ENCODE results near the gene IRX6.

The IRX6 gene

DNA sequence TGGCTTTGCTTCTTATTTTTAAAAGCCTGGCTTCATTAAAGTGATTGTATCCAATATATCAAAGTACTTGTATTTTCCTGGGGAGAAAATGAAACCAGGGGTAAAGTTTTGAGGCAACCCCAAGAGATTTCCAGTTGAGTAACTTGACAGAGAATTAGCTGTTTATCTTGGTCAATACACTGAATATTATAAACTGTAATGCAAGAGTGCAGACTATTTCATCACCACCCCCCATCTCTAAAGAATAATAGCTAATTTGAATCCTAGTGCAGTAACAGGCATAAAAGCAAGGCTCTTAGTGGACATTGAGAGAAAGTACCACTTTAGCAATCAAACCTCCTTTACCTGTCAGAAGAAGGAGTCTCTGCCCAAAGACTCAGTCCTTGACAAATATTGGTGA, 27.0 kb downstream of the IRX6 start:
- H3K27ac ChIP-seq (ENCODE audit: low read depth, low read length): no peak overlapping the region
- H3K27me3 ChIP-seq (ENCODE audit: control insufficient read depth, insufficient read depth, low read length): no peaks in the 10 kb centered on the region
- no peak overlapping the region for H3K9ac ChIP-seq (ENCODE audit: low read length)
- H3K4me1 ChIP-seq (ENCODE audit: control insufficient read depth, insufficient read depth, low read length): no peaks in the 10 kb centered on the region
- H3K36me3 ChIP-seq (ENCODE audit: control insufficient read depth, insufficient read depth, low read length): no peaks in the 10 kb centered on the region
- no peak overlapping the region for H3K4me3 ChIP-seq (ENCODE audit: low read length)

DNA sequence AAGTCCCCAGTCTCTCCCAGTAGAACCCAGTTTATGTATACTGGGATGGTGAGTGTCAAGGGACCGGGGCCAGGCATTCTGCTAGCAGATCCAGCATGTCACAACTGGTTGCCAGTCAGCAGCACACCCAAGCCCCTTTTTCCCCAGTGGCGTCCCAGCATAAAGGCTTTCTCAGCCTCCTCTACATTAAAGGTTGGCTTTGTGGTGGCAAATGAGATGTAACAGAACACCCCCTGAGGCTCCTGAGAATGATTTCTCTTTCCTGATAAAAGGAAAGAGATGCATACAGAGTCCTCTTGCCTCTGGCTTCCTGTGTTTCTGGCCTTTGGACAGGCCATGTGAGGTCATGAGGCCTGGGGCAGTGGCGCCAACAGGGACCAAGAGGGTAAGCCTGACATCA, 27.9 kb downstream of the IRX6 start:
- Histone ChIP-seq H3K27me3 (ENCODE audit: control insufficient read depth, insufficient read depth, low read length) (no peaks in the 10 kb centered on the region), H3K9ac (ENCODE audit: low read length) (no peak overlapping the region), H3K4me3 (ENCODE audit: low read length) (no peak overlapping the region), H3K4me1 (ENCODE audit: control insufficient read depth, insufficient read depth, low read length) (no peaks in the 10 kb centered on the region), H3K27ac (ENCODE audit: low read depth, low read length) (no peak overlapping the region), H3K36me3 (ENCODE audit: control insufficient read depth, insufficient read depth, low read length) (no peaks in the 10 kb centered on the region)

DNA sequence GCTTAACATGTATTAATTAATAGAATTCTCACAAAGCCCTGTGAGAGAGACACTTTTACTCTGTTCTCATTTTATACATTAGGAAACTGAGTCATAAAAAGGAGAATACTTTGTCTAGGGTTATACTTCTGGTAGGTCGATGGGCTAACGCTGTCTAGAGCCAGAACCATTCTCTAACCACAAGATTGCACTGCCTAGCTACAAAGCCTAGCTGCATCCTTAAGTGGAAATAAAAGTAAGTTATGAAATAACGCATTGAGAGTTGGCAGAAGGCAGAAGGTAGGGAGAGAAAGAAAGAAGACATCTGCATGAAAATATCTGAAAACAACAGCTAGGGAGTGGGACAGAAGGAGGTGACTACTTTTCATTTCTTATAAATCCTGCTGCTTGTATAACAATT, 33.2 kb downstream of the IRX6 start:
- no peaks in the 10 kb centered on the region for H3K27me3 ChIP-seq (ENCODE audit: control insufficient read depth, insufficient read depth, low read length)
- no peak overlapping the region for H3K4me3 ChIP-seq (ENCODE audit: low read length)
- H3K27ac ChIP-seq (ENCODE audit: low read depth, low read length): no peak overlapping the region
- no peak overlapping the region for H3K9ac ChIP-seq (ENCODE audit: low read length)
- no peaks in the 10 kb centered on the region for H3K4me1 ChIP-seq (ENCODE audit: control insufficient read depth, insufficient read depth, low read length)
- H3K36me3 ChIP-seq (ENCODE audit: control insufficient read depth, insufficient read depth, low read length): no peaks in the 10 kb centered on the region

DNA sequence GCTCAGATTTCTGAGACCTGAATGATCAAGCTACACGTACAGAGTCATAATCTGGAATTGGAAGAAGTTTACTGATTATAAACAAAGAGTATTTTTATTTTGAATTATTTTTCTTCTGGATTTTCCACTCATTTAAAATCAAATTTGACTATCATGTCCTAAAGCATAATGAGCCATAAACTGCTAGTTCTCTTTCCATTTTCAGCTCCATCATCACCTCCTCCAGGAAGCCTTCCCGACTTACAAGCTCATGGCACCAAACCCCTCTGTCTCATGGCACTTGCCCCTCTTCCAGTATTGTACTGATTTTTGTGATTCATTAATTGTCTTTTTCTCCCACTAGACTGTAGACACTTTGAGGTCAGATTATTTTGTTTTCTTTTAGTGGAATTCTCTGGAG, 35.9 kb downstream of the IRX6 start:
- H3K27ac ChIP-seq (ENCODE audit: low read depth, low read length): no peak overlapping the region

DNA sequence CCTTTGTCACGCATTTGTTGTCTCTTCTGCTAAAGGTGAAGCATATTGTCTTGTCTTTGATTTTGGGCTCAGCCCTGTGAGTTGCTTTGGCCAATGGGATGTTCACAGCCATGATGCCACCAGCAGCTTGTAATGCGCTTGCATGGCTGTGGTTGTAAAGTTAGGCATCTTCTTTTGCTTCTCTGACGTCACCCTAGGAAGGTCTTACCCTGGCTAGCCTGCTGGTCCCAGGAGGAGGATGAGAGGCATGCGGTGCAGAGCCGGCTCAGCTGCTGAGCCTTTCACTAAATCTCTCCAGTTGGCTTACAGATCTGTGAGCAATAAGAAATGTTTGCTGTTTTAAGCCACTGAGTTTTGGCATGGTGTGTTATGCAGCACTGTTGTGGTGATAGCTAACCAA, 40.8 kb downstream of the IRX6 start:
- Histone ChIP-seq H3K27me3 (ENCODE audit: control insufficient read depth, insufficient read depth, low read length) (no peaks in the 10 kb centered on the region), H3K9ac (ENCODE audit: low read length) (no peak overlapping the region), H3K27ac (ENCODE audit: low read depth, low read length) (no peak overlapping the region), H3K36me3 (ENCODE audit: control insufficient read depth, insufficient read depth, low read length) (no peaks in the 10 kb centered on the region), H3K4me1 (ENCODE audit: control insufficient read depth, insufficient read depth, low read length) (no peaks in the 10 kb centered on the region), H3K4me3 (ENCODE audit: low read length) (no peak overlapping the region)

More for the DNA sequence above, 35.9 kb downstream of the IRX6 start:
- no peaks in the 10 kb centered on the region for H3K4me1 ChIP-seq (ENCODE audit: control insufficient read depth, insufficient read depth, low read length)
- no peaks in the 10 kb centered on the region for H3K27me3 ChIP-seq (ENCODE audit: control insufficient read depth, insufficient read depth, low read length)
- H3K9ac ChIP-seq (ENCODE audit: low read length): no peak overlapping the region
- no peaks in the 10 kb centered on the region for H3K36me3 ChIP-seq (ENCODE audit: control insufficient read depth, insufficient read depth, low read length)
- H3K4me3 ChIP-seq (ENCODE audit: low read length): no peak overlapping the region

DNA sequence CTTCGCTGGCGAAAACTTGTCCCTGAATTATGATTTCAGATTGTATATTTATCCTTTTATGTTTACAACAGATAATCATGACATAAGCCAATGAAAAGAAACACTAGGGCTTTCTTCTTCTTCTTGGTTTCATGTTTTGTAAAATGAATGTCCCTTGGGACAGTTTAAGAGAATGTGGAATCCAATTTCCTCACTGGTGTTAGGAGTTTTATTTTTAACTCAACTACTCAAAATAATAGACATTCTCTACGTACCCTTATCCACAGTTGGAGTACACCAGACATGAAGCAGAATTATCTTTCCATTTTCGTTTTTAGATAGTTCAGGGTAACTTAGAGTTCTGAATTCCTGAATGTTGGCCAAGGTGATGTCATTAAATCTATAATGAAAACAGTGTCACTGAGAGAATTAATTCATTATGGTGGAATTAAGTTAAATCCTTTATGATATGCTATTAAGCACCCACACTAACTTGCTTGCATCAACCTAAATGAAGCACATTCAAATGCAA, 43.4 kb downstream of the IRX6 start:
- Histone ChIP-seq H3K27ac (ENCODE audit: low read depth, low read length) (no peak overlapping the region), H3K4me3 (ENCODE audit: low read length) (no peak overlapping the region), H3K36me3 (ENCODE audit: control insufficient read depth, insufficient read depth, low read length) (no peaks in the 10 kb centered on the region), H3K27me3 (ENCODE audit: control insufficient read depth, insufficient read depth, low read length) (no peaks in the 10 kb centered on the region), H3K9ac (ENCODE audit: low read length) (no peak overlapping the region), H3K4me1 (ENCODE audit: control insufficient read depth, insufficient read depth, low read length) (no peaks in the 10 kb centered on the region)

DNA sequence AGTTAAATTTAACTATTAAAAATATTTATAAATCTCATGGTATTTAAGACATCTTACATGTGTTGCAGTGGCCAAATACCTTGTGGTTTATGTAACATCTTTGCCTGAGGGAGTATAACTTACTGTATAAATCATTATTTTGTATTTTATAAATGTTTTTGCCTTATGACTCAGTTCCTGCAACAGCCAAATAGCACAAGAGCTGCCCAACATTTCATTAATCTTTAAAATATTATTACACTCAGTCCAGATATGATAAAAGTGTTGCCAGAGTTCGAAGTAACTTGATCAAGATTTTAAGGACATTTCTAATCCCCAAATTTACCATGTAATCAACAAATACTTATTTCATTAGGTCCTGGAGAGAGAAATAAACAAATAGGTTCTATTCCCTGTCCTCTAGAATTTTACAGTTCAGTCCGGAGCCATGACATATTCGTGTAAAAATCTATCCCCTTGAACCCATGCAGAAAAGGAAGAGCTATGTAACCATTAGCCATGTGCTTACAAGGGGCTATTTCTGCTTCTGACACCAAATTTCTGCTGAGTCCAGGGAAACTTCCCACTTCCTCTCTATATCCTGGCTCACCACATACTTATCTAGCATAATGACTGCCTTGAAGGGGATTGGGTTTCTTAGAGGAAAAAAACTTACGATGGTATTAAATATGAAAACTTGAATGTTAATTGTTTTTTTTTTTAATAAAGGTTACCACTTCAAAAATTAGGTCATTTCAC, 44.0 kb downstream of the IRX6 start:
- H3K4me1 ChIP-seq (ENCODE audit: control insufficient read depth, insufficient read depth, low read length): no peaks in the 10 kb centered on the region
- H3K9ac ChIP-seq (ENCODE audit: low read length): no peak overlapping the region
- H3K36me3 ChIP-seq (ENCODE audit: control insufficient read depth, insufficient read depth, low read length): no peaks in the 10 kb centered on the region
- H3K27ac ChIP-seq (ENCODE audit: low read depth, low read length): no peak overlapping the region
- no peak overlapping the region for H3K4me3 ChIP-seq (ENCODE audit: low read length)
- no peaks in the 10 kb centered on the region for H3K27me3 ChIP-seq (ENCODE audit: control insufficient read depth, insufficient read depth, low read length)

DNA sequence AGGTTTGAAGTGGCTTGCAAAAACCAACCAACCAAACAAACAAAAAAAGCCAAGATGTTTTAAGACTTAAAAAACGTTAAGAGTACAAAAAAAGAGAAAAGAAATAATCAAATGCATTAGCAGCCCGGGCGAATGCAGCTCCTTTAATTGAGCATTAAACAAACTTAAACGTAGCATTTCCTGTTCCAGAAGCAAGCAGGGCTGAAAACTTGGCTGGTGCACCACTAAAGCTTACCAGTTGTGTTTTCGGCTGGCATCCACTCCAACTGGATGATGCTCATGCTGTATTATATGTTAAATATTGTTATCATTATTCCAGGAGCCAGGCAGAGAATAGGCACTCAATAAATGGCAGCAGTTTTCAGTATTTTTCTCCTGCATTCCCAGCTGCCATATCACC, 45.1 kb downstream of the IRX6 start:
- H3K27me3 ChIP-seq (ENCODE audit: control insufficient read depth, insufficient read depth, low read length): no peaks in the 10 kb centered on the region
- H3K4me1 ChIP-seq (ENCODE audit: control insufficient read depth, insufficient read depth, low read length): no peaks in the 10 kb centered on the region
- H3K27ac ChIP-seq (ENCODE audit: low read depth, low read length): no peak overlapping the region
- H3K4me3 ChIP-seq (ENCODE audit: low read length): no peak overlapping the region
- H3K9ac ChIP-seq (ENCODE audit: low read length): no peak overlapping the region
- H3K36me3 ChIP-seq (ENCODE audit: control insufficient read depth, insufficient read depth, low read length): no peaks in the 10 kb centered on the region

DNA sequence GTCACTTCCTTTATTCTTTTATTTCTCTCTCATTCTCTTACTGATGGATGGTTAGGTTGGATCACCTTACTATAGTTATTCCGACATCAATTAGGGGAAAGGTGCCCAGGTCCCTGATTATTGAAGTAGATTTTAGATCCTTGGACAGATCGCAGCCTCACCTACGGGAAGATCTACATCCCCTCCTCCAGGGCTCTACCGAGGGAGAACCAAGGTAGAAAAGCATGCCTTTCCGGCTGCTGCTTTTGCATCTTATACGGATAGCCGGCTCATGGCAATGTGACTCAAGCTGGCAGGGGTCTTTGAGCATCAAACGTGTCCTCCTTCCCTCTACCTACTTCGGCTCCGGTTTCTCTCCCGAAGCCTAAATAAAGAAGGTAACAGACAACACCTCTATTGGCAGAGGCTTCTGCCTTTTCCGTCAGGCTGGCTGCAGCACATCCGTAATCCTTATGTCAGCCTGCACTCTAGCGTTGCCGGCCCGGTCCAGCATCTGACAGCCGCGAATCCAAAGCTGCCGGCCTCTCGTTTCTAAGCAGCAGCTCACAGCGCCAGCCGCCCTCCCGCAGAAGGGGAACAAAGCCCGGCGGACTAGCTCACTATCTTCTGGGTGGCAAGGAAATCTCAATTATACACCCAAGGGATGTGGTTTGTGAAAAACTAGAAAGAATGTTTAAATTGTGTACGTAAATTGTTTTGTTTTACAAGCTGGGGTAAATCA, 46.9 kb downstream of the IRX6 start:
- H3K9ac ChIP-seq (ENCODE audit: low read length): no peak overlapping the region
- H3K4me1 ChIP-seq (ENCODE audit: control insufficient read depth, insufficient read depth, low read length): no peaks in the 10 kb centered on the region
- no peak overlapping the region for H3K27ac ChIP-seq (ENCODE audit: low read depth, low read length)
- H3K27me3 ChIP-seq (ENCODE audit: control insufficient read depth, insufficient read depth, low read length): no peaks in the 10 kb centered on the region
- H3K36me3 ChIP-seq (ENCODE audit: control insufficient read depth, insufficient read depth, low read length): no peaks in the 10 kb centered on the region
- no peak overlapping the region for H3K4me3 ChIP-seq (ENCODE audit: low read length)

DNA sequence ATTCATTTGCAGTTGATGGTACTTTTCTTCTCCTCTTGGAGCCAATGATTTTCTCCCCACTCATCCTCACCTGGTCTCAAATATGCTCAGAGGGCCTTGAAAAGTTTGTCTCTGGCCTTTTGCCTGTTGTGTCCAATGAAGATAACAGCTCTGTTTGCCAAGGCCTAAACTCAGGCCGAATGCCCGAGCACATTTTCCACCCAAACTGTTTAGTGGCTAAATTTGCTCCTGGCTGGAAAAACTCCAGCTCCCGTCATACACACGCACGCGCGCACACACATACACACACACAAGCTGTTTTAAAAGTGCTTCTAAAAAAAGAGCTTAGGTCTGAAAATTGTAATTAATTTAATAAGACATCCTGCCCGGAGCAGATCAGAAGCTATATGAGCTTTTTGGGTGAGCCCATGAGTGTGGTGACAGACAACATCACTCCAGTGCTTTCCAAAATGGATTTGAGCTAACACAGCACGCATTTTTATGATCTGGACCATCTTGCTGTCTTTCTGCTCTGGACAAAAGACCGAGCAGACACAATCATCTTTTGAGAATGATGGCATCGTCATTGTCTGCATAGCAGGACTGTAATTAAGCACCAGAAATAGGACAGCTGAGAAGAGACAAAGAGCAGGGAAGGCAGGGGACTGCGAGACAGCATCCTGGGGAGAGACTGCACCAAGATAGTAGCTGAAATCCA, 48.9 kb downstream of the IRX6 start:
- Histone ChIP-seq H3K9ac (ENCODE audit: low read length) (no peak overlapping the region), H3K4me3 (ENCODE audit: low read length) (no peak overlapping the region), H3K27ac (ENCODE audit: low read depth, low read length) (no peak overlapping the region), H3K27me3 (ENCODE audit: control insufficient read depth, insufficient read depth, low read length) (no peaks in the 10 kb centered on the region), H3K36me3 (ENCODE audit: control insufficient read depth, insufficient read depth, low read length) (no peaks in the 10 kb centered on the region), H3K4me1 (ENCODE audit: control insufficient read depth, insufficient read depth, low read length) (no peaks in the 10 kb centered on the region)

DNA sequence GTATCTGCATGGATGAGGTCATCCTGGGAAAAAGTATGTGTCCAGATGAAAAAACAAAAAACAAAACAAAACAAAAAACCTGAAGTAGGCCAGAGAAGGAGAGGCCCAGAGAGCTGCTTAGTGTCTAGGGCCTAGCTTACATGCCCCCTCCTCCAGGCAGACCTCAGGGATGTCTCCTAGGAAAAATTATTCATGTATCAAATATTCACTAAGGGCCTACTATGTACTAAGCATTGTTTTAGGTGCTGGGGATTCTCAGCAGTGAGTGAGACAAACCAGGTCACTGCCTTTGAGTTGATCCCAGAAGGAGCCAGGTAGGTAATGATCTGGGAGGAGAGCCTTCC, 49.5 kb downstream of the IRX6 start:
- no peaks in the 10 kb centered on the region for H3K27me3 ChIP-seq (ENCODE audit: control insufficient read depth, insufficient read depth, low read length)
- H3K36me3 ChIP-seq (ENCODE audit: control insufficient read depth, insufficient read depth, low read length): no peaks in the 10 kb centered on the region
- no peak overlapping the region for H3K9ac ChIP-seq (ENCODE audit: low read length)
- no peaks in the 10 kb centered on the region for H3K4me1 ChIP-seq (ENCODE audit: control insufficient read depth, insufficient read depth, low read length)
- H3K4me3 ChIP-seq (ENCODE audit: low read length): no peak overlapping the region
- no peak overlapping the region for H3K27ac ChIP-seq (ENCODE audit: low read depth, low read length)

DNA sequence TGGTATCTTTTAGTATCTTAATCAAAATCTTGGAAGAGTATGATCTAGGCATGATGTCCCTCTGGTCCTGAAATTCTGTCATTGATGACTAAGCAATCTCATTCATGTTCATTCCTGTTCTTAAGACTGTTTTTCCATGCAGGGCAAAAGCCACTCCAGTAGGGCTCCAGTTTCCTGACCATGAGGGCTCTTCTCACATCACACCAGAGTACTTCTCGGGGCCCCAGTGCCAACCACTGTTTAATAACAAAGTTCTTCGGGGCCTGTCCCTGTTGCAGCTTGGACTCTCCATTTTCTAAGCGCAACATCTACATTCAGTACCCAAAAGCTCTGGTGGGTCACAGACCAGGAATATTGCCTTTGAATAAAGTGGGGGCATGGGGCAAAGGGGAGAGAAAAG, 52.0 kb downstream of the IRX6 start:
- Histone ChIP-seq H3K4me3 (ENCODE audit: low read length) (no peak overlapping the region), H3K36me3 (ENCODE audit: control insufficient read depth, insufficient read depth, low read length) (no peaks in the 10 kb centered on the region), H3K27me3 (ENCODE audit: control insufficient read depth, insufficient read depth, low read length) (no peaks in the 10 kb centered on the region), H3K4me1 (ENCODE audit: control insufficient read depth, insufficient read depth, low read length) (no peaks in the 10 kb centered on the region), H3K9ac (ENCODE audit: low read length) (no peak overlapping the region), H3K27ac (ENCODE audit: low read depth, low read length) (no peak overlapping the region)
